ENCODE data around the gene MTG1. TPM values are rescaled to one million over a fixed set of nuclear protein-coding genes. Genes with fewer than 3 reads are reported as not detected.

MTG1 gene
- total and polyA plus RNA-seq, 10 of the 15 experiments (the other 5 are each of a cell fraction or from before 2014, with no cell fraction given): 6.2 to 104 (median 62.5) TPM

- H3K27me3 ChIP-seq (replicated peaks in 1 of 2; ENCODE audit: control insufficient read depth in 2 of 2, insufficient read depth in 2 of 2, low read length in 1 of 2): no peaks in the 10 kb centered on the region
- in situ Hi-C loops (cut with MboI) (no loop called here), intact Hi-C loops (cut with micrococcal nuclease; ENCODE audit: unreplicated experiment) (no loop called here)
- H3K79me2 ChIP-seq (ENCODE audit: control insufficient read depth, insufficient read depth, low read length): peaks cover 5% of the 10 kb centered on the region
- H3K9me3 ChIP-seq (replicated peaks; ENCODE audit: control insufficient read depth, insufficient read depth, low read length): no peaks in the 10 kb centered on the region
- H2AFZ ChIP-seq (ENCODE audit: control insufficient read depth, low read depth, low read length): no peak overlapping the region
- H4K20me1 ChIP-seq (ENCODE audit: control insufficient read depth, insufficient read depth): no peaks in the 10 kb centered on the region
- RAD21 ChIA-PET (ENCODE audit: unreplicated experiment): no interaction called here
- no peak overlapping the region for H3K4me2 ChIP-seq (ENCODE audit: control insufficient read depth, insufficient read depth)
- no peak for DNase-seq (ENCODE audit: low read depth, low spot score)
- ATAC-seq: no peak
- TF ChIP-seq ZNF217 (IDR thresholded peaks at IDR 0.05) (no peak), ATF2 (IDR thresholded peaks at IDR 0.05; ENCODE audit: low read length) (no peak), ZNF24 (IDR thresholded peaks at IDR 0.05) (no peak), RB1 (IDR thresholded peaks at IDR 0.05; ENCODE audit: borderline replicate concordance) (no peak)
- WGBS (ENCODE audit: insufficient coverage, insufficient replicate concordance, low lambda C conversion rate, missing lambda C conversion rate): 69% methylated on average over 13 of the region's 13 CpGs
- SMC1A ChIA-PET (ENCODE audit: uncharacterized antibody, unreplicated experiment): no interaction called here
- H3K9ac ChIP-seq (ENCODE audit: control insufficient read depth, insufficient read depth, low read length): no peak overlapping the region
- no peak overlapping the region for H3K27ac ChIP-seq (ENCODE audit: control insufficient read depth, insufficient read depth)
- CTCF ChIA-PET: no interaction called here
- POLR2A ChIA-PET: no interaction called here
- no peaks in the 10 kb centered on the region for H3K36me3 ChIP-seq (ENCODE audit: control insufficient read depth in 2 of 2, insufficient read depth in 2 of 2, low read length in 1 of 2)
- FAIRE-seq: no peak
- BruUV-seq (replicated peaks): no TSS peak
- peaks cover 9% of the 10 kb centered on the region for H3K4me1 ChIP-seq (ENCODE audit: control insufficient read depth, insufficient read depth, low read length)
- H3K4me3 ChIP-seq: no peak overlapping the region
Observed at GRCh38 chr10:133384071-133384470, 9.9 kb upstream of the MTG1 start.

GRCh38 chr10:133385214-133385613, 8.7 kb upstream of the MTG1 start:
- H3K9ac ChIP-seq (ENCODE audit: control insufficient read depth, insufficient read depth, low read length): no peak overlapping the region
- no peaks in the 10 kb centered on the region for H3K27me3 ChIP-seq (replicated peaks in 1 of 2; ENCODE audit: control insufficient read depth in 2 of 2, insufficient read depth in 2 of 2, low read length in 1 of 2)
- ATAC-seq (no peak), DNase-seq (ENCODE audit: low read depth, low spot score) (no peak), FAIRE-seq (no peak)
- RAD21 ChIA-PET (ENCODE audit: unreplicated experiment): no interaction called here
- H3K4me1 ChIP-seq (ENCODE audit: control insufficient read depth, insufficient read depth, low read length): peaks cover 9% of the 10 kb centered on the region
- SMC1A ChIA-PET (ENCODE audit: uncharacterized antibody, unreplicated experiment): no interaction called here
- no peaks in the 10 kb centered on the region for H3K36me3 ChIP-seq (ENCODE audit: control insufficient read depth in 2 of 2, insufficient read depth in 2 of 2, low read length in 1 of 2)
- H3K4me3 ChIP-seq: no peak overlapping the region
- in situ Hi-C loops (cut with MboI): no loop called here
- intact Hi-C loops (cut with micrococcal nuclease; ENCODE audit: unreplicated experiment): no loop called here
- H3K79me2 ChIP-seq (ENCODE audit: control insufficient read depth, insufficient read depth, low read length): peaks cover 3% of the 10 kb centered on the region
- 87% methylated on average over 2 of the region's 2 CpGs for WGBS (ENCODE audit: insufficient coverage, insufficient replicate concordance, low lambda C conversion rate, missing lambda C conversion rate)
- H3K9me3 ChIP-seq (replicated peaks; ENCODE audit: control insufficient read depth, insufficient read depth, low read length): no peaks in the 10 kb centered on the region
- H2AFZ ChIP-seq (ENCODE audit: control insufficient read depth, low read depth, low read length): no peak overlapping the region
- no TSS peak for BruUV-seq (replicated peaks)
- TF ChIP-seq FOS (IDR thresholded peaks at IDR 0.05; ENCODE audit: borderline replicate concordance, extremely low read depth, insufficient read length) (no peak), ESRRA (IDR thresholded peaks at IDR 0.05; ENCODE audit: low read length) (no peak), RAD51 (IDR thresholded peaks at IDR 0.05) (no peak), EZH2 (IDR thresholded peaks at IDR 0.05; ENCODE audit: borderline replicate concordance, control insufficient read depth, low read depth, low read length) (no peak), HDGF (IDR thresholded peaks at IDR 0.05) (no peak), SMARCA5 (IDR thresholded peaks at IDR 0.05) (no peak), NFXL1 (IDR thresholded peaks at IDR 0.05; ENCODE audit: borderline replicate concordance) (no peak), STAT3 (IDR thresholded peaks at IDR 0.05; ENCODE audit: low read depth, low read length) (no peak), FOXM1 (IDR thresholded peaks at IDR 0.05; ENCODE audit: low read depth, low read length) (no peak), ATF2 (IDR thresholded peaks at IDR 0.05; ENCODE audit: low read length) (no peak), CREM (IDR thresholded peaks at IDR 0.05; ENCODE audit: low read depth) (no peak), HDAC2 (IDR thresholded peaks at IDR 0.05) (no peak), MXI1 (IDR thresholded peaks at IDR 0.05; ENCODE audit: low read depth, low read length) (no peak), KLF5 (IDR thresholded peaks at IDR 0.05; ENCODE audit: partially characterized antibody) (no peak)
- H3K4me2 ChIP-seq (ENCODE audit: control insufficient read depth, insufficient read depth): no peak overlapping the region
- H4K20me1 ChIP-seq (ENCODE audit: control insufficient read depth, insufficient read depth): no peaks in the 10 kb centered on the region
- POLR2A ChIA-PET: interaction anchor here (0.7 kb wide), 1 partner anchor 110 kb away, joined by 4 read pairs; no protein-coding TSS in a partner anchor
- H3K27ac ChIP-seq (ENCODE audit: control insufficient read depth, insufficient read depth): no peak overlapping the region
- CTCF ChIA-PET: no interaction called here
